PC-9 (cell line): ENCODE data around the gene PEAK3.

Experiments
- CTCF ChIP-seq: fragments of 200-600 bp; sonication (generic); conservative IDR thresholded peaks from 2 replicates; pipeline ENCODE4 v1.6.1; 2017; ENCODE audit warnings: mixed run types, antibody characterized with exemption, mild to moderate bottlenecking, moderate library complexity
- EZH2 ChIP-seq: fragments of 200-600 bp; sonication (generic); IDR thresholded peaks from 2 replicates; pipeline ENCODE4 v1.8.0; 2017; ENCODE audit warnings: antibody characterized with exemption, low read depth

GRCh38 chr19:2315818-2316353 lies 33.9 kb upstream of the PEAK3 start:
- TF ChIP-seq EZH2 (no peak), CTCF (peak; percentile 62)
